C4-2B (cell line): ENCODE data around the gene LMOD3.

ENCODE experiments used
- H3K27ac ChIP-seq: fragments of 450-650 bp; 2 replicates; pipeline ENCODE4 v1.5.1; 2017
- CTCF ChIP-seq: fragments of 450-650 bp; conservative IDR thresholded peaks from 2 replicates; pipeline ENCODE4 v1.5.1; 2017; ENCODE audit warnings: mild to moderate bottlenecking
- ZFX ChIP-seq: fragments of 450-650 bp; IDR thresholded peaks from 2 replicates; pipeline ENCODE4 v1.6.1; 2017

LMOD3 gene

GRCh38 chr3:69104586-69104985 is 17.8 kb downstream of the LMOD3 start:
- no peak overlapping the region for H3K27ac ChIP-seq
- no peak for TF ChIP-seq ZFX
- no peak for TF ChIP-seq CTCF

- no peak for TF ChIP-seq CTCF
- no peak for TF ChIP-seq ZFX
- no peak overlapping the region for H3K27ac ChIP-seq
Measured at GRCh38 chr3:69103123-69103522, 19.3 kb downstream of the LMOD3 start.

- no peak for TF ChIP-seq CTCF
- TF ChIP-seq ZFX = no peak
- H3K27ac ChIP-seq = no peak overlapping the region
Measured at GRCh38 chr3:69102384-69102783, 20.0 kb downstream of the LMOD3 start.

GRCh38 chr3:69099576-69099975 is 22.8 kb downstream of the LMOD3 start:
- H3K27ac ChIP-seq = no peak overlapping the region
- TF ChIP-seq ZFX (no peak), CTCF (no peak)

GRCh38 chr3:69097407-69098086 is 24.8 kb downstream of the LMOD3 start:
- no peak overlapping the region for H3K27ac ChIP-seq
- TF ChIP-seq CTCF (no peak), ZFX (no peak)

GRCh38 chr3:69096299-69096698 is 26.1 kb downstream of the LMOD3 start:
- H3K27ac ChIP-seq = no peak overlapping the region

GRCh38 chr3:69095636-69096035 is 26.8 kb downstream of the LMOD3 start:
- no peak overlapping the region for H3K27ac ChIP-seq
- TF ChIP-seq ZFX = no peak
- no peak for TF ChIP-seq CTCF

More at GRCh38 chr3:69096299-69096698, 26.1 kb downstream of the LMOD3 start:
- TF ChIP-seq ZFX = no peak
- no peak for TF ChIP-seq CTCF
